GM19239 (cell line): ENCODE data around the gene HRK.

Source experiments
- DNase-seq: peaks from one replicate; pipeline ENCODE4 v3.0.0; 2011; ENCODE audit warnings: low spot score; ENCODE audit not compliant: insufficient read length
- FAIRE-seq: peaks from 2 replicates; lab custom pipeline; 2011; peaks lifted over from hg19 to GRCh38; lab: Jason Lieb, UNC

The HRK gene

DNA sequence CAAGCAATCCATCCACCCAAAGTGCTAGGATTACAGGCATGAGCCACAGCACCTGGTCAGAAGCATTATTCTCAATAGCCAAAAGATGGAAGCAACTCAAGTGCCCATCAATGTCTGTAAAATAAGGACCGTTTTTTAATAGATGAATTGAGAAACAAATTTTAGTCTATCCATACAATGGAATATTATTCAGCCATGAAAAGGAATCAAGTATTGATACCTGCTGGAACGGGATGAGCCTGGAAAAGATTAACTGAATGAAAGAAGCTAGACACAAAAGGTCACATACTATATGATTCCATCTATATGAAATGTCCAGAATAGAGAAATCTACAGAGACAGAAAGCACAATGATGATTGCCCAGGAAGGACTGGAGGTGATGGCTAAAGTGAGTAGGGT lies 20.4 kb upstream of the HRK start:
- FAIRE-seq, result no peak
- no peak for DNase-seq

DNA sequence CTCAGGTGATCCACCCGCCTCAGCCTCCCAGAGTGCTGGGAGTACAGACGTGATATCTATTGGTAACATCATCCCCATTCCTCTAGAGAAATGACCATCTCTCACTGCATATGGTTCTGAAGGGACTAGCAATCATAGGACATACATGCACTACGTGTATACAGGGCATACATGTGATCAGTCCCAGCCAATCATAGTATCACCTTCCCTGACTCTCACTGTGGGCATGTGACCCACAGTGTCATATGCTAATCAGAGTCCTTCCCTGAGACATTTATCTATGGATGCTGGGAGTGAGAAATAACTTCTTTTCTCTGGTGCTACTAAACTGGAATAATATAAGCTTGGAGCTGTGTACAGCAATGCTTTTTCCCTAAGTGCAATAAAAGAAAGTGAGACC lies 17.4 kb upstream of the HRK start:
- FAIRE-seq (no peak), DNase-seq (no peak)

DNA sequence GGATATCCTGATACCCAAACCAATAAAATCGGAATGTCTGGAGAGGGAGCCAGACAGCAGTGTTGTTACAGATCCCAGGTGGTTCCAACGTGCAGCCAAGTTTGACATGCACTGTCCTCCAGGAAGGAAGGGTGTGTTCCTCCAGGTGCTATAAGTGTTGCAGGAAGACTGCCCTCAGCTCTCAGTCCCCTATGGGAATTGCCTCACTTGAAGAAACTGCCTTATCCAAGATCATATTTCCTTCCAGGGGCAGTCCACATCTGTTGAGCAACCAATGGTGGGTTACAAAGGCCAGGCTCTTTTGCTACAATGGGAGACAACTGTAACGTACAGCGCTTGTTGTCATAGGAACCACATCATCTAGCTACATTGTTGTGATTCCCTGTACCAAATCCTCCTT lies 16.2 kb upstream of the HRK start:
- DNase-seq (no peak), FAIRE-seq (no peak)

DNA sequence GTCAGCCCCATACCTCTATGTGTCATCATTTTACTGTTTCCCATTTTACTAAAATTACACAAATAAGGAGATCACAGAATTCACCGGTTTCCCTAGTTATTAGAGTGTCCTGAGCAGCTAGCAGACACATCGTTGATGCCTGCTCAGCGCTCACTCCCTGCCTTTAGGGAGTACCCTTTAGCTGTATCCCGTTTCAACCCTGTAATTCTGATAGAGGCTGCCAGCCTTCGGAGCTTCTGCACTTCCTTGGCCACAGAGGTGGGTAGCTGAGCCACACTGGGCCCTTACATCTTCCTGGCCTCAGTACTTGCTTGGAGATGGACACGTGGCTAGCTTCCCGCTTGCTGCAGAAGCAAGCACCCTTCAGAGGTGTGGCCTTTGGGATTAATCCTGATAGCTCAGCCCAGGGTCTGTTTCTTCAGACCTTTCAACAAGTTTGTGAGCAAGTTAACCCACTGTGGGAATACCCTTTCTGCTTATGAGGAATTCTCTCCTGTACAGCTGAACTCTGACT lies 15.2 kb upstream of the HRK start:
- FAIRE-seq, result no peak
- DNase-seq, result no peak

DNA sequence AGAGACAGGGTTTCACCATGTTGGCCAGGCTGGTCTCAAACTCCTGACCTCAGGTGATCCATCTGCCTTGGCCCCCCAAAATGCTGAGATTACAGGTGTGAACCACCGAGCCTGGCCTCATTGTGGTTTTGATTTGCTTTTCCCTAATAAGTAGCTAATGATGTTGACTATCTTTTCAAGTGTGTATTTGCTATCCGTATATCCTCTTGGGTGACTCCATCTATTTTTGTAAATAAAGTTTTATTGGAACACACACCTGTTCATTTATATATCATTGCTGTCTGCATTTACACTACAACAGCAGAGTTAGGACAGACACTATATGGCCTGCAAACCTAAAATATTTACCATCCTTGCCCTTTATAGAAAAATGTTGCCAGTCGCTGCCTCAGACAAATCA lies 13.7 kb upstream of the HRK start:
- FAIRE-seq, result no peak
- DNase-seq, result no peak

DNA sequence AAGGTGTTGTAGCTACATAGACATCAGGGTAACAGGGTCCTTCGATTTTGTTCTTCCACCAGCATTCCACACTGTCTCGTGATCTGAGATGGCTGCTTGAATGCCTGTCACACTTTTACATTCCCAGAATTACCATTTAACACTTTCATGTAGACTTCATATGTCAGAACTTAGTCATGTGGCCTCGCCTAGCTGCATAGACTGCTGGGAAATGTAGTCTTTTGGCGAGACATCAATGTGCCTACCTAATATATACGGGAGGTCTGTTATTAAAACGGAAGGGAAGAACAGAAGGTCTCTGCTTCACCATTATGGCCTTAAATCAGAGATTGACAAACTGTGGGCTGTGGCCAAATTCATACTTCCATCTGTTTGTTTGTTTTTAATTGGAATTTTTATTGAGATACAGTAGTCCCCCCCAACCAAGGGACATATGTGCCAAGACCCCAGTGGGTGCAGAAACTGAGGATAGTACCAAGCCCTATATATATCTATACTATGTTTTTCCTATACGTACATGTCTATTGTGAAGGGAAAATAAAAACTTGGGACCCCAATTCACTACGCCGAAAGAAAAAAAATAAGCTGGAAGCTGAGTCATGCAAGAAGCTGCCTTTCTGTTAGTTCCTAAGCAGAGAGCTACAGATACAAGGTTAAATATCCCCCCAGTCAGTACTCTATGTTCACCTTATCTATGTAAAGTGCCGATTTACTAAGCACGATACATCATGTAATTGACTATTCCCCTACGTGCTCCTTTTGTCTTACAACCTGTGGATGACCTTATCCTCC lies 11.3 kb upstream of the HRK start:
- FAIRE-seq (no peak), DNase-seq (no peak)

DNA sequence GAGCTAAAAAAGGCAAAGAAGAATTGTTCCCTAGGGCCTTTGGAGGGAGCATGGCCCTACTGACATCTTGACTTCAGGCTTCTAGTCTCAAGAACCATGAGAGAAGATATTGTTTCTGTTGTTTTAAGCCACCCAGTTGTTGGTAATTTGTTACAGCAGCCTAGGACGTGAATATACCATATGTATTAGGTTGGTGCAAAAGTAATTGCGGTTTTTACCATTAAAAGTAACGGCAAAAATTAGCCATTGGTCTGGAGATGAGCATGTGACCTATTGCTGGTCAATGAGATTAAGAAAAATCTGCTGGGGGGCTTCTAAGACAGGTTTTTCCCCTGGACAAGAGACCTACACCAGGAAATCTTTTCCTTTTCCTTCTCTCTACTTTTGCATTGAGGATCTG lies 9.8 kb upstream of the HRK start:
- DNase-seq (no peak), FAIRE-seq (no peak)

DNA sequence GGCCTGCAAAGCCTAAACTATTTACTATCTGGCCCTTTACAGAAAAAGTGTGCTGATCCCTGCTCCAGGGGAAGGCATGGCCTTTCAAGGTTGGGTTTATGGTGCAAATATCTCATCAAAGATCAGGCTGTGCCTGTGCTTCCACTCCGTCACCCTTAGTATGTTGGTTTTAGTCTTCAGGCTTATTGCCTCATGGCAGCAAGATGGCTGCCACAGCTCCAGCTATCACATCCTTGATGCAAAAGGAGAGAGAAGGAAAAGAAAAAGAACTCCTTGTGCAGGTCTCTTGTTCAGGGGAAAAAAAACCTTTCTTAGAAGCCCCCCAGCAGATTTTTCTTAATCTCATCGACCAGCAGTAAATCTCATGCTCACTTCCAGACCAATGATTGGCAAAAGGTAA lies 9.1 kb upstream of the HRK start:
- no peak for FAIRE-seq

DNA sequence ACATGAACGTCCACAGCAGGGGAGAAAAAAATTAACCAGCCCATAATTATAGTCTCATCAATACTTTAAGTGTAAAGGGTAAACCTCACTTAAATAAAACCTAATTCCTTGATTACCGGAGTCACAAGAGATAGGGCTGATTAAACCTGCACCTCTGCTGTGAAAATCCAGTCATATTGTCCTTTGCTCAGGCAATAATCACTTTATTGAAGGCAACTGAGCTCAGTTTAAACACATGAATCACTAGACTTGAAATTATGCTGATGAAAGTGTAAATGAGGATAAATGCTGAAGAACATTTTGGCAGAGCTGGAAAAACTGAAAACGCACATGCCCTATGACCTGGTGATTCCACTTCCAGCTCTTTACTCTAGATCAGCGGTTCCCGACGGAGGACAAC lies 6.7 kb upstream of the HRK start:
- DNase-seq (no peak), FAIRE-seq (no peak)

More for the DNA sequence above, 9.1 kb upstream of the HRK start:
- no peak for DNase-seq

DNA sequence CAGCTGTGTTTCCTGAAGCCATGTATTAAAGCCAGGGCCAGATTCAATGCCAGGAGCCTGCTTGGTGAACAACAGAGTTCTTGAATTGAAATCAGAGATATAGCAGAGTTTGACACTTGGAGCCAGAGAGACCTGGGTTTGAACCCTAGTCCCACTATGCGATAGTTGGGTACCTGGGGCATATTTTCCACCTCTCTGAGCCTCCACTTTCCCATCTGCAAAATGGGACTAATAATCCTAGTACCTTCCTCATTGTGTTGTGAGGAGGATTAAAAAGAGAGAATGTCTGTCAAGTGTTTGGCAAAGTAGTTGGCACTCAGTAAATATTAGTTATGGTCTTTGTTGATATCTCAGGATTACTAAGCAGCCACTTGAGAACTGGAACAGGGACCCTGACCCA lies 6.0 kb upstream of the HRK start:
- no peak for DNase-seq
- no peak for FAIRE-seq

DNA sequence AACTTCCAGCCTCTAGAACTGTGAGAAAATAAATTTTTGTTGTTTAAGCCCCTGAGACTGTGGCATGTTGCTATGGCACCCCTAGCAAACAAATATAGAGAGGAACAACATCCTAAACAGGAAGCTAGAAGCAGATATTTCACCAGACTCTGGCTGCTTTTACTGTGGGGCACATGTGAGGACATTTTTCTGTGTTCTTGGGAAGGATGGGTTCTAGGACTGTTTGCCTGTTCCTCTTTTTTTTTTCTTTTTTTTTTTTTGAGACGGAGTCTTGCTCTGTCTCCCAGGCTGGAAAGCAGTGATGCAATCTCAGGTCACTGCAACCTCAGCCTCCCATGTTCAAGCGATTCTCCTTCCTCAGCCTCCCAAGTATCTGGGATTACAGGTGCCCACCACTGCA lies 4.2 kb upstream of the HRK start:
- DNase-seq, result no peak
- FAIRE-seq, result no peak

DNA sequence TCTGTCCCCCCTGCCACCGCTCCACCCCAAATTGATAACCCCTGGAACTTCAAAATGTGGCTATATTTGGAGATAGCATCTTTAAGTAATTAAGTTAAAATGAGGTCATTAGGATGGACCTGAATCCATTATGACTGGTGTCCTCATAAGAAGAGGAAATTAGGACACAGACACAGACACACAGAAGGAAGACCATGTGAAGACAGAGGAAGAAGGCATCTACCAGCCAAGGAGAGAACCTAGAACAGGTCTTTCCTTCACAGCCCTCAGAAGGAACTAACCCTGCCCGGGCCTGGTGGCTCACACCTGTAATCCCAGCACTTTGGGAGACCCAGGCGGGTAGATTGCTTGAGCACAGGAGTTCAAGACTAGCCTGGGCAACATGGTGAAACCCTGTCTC lies 3.6 kb upstream of the HRK start:
- DNase-seq, result no peak
- no peak for FAIRE-seq

DNA sequence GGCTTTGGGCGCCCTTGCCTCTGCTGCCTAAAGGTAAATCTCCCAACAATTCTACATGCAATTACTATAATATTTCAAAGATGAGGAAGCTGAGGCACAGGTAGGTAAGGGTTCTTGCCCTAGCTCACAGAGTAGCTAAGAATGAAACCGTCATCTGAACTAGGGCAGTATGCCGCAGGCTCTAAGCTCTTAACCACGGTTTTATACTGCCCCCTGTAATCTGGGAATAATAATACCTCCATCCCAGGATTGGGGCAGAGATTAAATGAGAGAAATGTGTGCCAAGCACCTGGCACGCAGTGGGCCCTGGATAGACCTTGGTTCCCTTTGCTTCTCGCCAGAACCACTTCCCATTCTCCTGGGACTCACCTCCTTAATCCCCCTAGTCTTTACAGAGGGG lies 1.5 kb upstream of the HRK start:
- DNase-seq, result no peak
- no peak for FAIRE-seq

DNA sequence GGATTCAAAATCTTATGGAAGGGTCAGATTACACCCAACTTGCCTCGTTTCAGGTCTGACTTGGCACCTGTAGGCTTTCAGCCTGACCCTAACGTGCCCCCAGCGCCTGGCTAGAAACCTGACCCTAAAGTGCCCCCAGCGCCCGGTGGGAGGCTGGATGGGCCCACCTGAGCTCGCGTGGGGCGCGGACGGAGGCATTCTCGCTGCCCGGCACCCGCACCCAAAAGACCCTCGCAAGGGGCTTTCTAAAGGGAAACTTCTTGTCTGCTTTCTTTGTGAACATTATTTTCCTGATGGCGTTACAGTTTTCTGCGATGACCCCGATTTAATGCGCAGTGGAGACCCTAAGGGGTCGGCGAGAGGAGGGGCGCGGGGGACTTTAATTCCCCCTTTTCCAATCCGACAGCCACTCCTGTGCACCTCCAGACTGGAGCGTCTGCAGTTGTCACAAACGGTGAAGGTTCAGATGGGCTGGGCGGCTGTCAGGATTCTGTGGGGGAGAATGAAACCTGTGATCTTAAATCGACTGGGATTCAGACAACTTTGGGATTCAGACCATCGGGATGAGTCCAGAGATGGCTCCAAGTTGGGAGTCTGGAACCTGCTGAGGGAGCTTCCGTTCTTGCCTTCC lies 751 bp upstream of the HRK start:
- DNase-seq, result no peak
- no peak for FAIRE-seq

DNA sequence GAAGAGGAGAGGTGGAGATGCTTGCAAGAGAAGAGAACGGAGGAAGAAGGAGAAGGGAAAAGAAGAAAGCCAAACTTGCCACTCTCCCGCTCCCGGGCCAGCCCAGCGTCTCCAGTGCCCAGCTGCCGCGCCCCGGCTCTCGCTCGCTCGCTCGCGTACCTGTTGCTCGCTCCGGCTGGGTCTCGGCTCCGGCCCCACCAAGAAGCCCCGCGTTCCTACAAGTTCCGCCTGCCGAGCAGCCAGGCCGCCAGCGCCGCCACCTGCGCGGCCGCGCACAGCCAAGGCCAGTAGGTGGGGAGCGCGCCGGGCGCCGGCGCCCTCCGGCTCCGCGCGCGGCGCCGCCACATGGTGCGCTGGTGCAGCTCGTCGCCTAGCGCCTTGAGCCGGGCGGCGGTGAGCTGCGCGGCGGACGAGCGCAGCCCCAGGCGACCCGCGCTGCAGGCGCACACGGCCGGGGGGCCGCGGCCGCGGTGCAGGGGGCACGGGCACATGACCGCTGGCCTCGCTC lies 370 bp downstream of the HRK start:
- peak; percentile 65 for DNase-seq
- no peak for FAIRE-seq

DNA sequence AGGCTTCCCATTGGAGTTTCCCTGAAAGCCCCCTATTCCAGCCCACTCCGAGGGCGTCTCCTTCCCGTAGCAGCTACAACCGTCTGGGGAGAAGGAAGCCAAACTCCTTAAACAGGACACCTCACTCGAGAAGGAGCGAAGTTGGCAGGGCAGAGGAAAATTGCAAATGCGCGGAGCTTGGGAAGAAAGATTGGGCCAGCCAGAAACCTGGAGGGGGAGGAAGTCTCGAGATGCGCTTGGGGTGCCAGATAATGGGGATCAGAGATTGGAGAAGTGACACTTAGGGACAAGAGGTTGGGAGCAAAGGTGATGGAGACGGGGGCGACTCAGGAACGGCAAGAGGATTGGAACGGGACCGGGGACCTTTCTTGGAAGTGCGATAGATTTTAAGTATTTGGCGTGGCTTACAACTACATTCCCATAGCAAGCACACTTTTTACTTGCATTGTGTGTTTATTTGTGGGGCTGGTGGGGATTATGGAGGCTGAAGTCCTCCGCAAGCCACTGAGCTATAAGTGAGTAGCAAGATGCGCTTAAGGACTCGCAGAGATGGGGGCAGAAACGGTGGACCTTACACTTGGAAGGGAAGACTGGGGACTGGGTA lies 926 bp downstream of the HRK start:
- DNase-seq (no peak), FAIRE-seq (no peak)

DNA sequence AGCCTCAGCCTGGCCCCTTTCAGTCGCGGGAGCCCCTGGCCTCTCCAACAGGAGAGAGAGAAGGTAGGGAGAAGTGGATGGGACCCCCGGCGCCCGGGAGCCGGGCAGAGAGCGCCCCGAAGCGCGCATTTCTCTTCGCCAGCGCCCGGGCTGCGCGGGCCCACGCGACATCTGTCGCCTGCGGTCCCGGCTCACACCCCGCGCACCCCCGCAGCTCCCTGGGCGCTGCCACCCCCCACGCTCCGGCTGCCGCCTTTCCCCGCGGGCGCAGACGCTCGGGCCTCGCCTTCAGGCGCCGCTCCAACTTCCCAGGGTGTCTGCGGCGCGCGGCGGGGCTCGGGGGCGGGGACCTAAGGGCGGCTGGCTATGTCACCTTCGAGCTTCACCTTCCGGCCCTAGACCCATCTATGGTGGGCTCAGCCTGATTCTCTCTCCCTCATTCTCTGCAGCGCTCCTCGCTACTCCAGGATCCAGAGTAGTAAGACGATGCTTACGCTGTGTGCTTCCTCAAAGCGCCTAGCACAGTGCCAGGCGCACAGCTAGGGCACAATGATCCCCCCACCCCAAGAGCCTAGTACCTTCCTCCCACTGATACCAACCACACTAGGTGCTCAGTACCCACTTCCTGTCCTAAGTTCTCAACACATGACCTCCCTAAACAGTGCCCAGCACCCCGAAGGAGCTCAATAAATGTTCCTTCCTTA lies 1.6 kb downstream of the HRK start:
- no peak for DNase-seq
- FAIRE-seq, result no peak

DNA sequence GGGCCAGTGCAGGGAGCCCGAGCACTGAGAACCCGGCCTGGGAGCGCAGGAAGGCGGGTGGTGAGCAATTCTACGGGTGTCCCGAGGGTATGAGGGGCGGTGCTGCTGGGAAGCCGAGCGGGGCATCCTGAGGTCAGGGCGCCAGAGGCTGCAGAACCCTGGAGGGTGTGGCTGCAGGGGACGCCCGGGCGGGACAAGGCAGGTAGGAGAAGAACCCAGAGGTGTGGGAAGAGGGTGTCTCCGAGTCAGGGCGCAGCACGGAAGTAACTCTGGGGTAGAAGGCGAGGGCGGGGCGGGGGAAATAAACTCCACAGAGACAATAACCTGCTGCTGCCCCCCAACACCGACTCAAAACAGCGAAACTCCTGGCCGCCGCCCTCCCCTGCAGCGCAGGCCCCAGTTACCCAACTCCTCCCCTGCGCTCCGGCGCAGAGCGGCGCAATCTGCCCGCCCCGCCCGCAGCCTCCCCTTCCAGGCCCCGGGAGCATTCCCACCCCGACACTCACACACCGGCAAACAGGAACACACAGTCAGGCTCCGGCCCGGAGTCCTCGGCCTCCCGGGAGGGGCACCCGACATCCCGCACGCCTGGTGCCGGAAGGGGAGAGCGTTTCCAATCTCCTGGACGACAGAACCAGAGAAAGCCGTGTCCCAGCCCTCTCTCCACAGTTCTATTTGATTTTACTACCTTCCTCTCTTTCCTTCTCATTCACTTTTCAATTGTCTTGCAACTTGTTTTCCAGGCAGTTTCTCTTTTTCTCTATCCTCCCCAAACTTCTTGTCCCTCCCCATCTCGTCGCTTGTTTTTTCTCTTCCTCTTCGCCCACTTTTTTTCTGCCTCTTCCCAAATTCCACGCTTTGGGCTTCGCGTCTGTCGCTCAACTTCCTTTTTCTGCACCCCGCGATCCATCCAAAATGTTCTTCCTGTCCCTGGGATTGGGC lies 2.4 kb downstream of the HRK start:
- FAIRE-seq (no peak), DNase-seq (no peak)

DNA sequence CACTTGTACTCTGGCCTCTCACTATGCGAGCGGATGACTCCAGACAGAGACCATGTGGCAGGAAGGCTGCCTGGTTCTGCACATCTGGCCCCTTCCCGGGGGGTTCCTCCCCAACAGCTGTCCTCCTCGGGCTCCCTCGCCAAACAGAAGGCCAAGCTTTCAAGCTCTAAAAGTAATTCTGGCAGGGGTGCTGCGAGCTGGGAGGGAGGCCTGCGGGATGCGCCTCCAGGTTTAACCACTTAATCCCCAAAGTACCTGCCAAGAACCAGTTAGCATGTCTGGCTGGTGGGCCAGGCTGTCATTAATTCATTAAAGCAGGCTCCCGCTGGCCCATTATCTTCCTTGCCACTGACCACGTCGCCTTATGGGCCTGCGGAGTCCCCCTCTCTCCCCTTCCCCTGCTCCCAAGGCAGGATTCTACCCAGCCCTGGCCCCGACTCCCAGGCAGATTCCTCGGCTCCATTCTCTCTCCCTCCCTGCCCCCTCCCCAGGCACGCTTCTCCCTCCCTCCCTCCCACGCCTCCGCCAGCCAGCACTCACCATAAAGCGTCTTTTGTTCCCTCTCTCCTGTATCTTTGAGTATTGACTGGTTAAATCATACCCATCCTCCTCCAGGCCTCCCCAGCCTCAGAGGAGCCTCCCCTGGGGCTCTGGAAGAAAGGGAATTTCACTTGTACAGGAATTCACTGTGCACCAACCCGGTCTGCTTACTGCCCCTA lies 4.9 kb downstream of the HRK start:
- no peak for FAIRE-seq

More for the DNA sequence above, 4.9 kb downstream of the HRK start:
- DNase-seq, result no peak
